ENCODE results near the gene ASPHD2.

Gene ASPHD2

GRCh38 chr22:26445577-26446275, 16.7 kb downstream of the ASPHD2 start:
- no peak overlapping the region for H3K4me3 ChIP-seq (ENCODE audit: control insufficient read depth, low read depth, low read length)
- no peak for DNase-seq (ENCODE audit: low read depth)
- no peak for TF ChIP-seq CTCF (conservative IDR thresholded peaks at IDR 0.05; ENCODE audit: control insufficient read depth, insufficient read depth, low read depth, low read length)

- no peak for TF ChIP-seq CTCF (conservative IDR thresholded peaks at IDR 0.05; ENCODE audit: control insufficient read depth, insufficient read depth, low read depth, low read length)
- no peak for DNase-seq (ENCODE audit: low read depth)
- H3K4me3 ChIP-seq (ENCODE audit: control insufficient read depth, low read depth, low read length), result no peak overlapping the region
Observed at GRCh38 chr22:26446808-26447515, 17.9 kb downstream of the ASPHD2 start.

- TF ChIP-seq CTCF (conservative IDR thresholded peaks at IDR 0.05; ENCODE audit: control insufficient read depth, insufficient read depth, low read depth, low read length), result no peak
- H3K4me3 ChIP-seq (ENCODE audit: control insufficient read depth, low read depth, low read length), result no peak overlapping the region
- no peak for DNase-seq (ENCODE audit: low read depth)
Observed at GRCh38 chr22:26447584-26448329, 18.7 kb downstream of the ASPHD2 start.

GRCh38 chr22:26448334-26448733, 19.3 kb downstream of the ASPHD2 start:
- TF ChIP-seq CTCF (conservative IDR thresholded peaks at IDR 0.05; ENCODE audit: control insufficient read depth, insufficient read depth, low read depth, low read length), result no peak
- no peak for DNase-seq (ENCODE audit: low read depth)
- H3K4me3 ChIP-seq (ENCODE audit: control insufficient read depth, low read depth, low read length), result no peak overlapping the region

- DNase-seq (ENCODE audit: low read depth), result no peak
- no peak overlapping the region for H3K4me3 ChIP-seq (ENCODE audit: control insufficient read depth, low read depth, low read length)
- TF ChIP-seq CTCF (conservative IDR thresholded peaks at IDR 0.05; ENCODE audit: control insufficient read depth, insufficient read depth, low read depth, low read length), result no peak
Observed at GRCh38 chr22:26448941-26449340, 19.9 kb downstream of the ASPHD2 start.

GRCh38 chr22:26450453-26451185, 21.6 kb downstream of the ASPHD2 start:
- no peak for DNase-seq (ENCODE audit: low read depth)
- no peak for TF ChIP-seq CTCF (conservative IDR thresholded peaks at IDR 0.05; ENCODE audit: control insufficient read depth, insufficient read depth, low read depth, low read length)
- no peak overlapping the region for H3K4me3 ChIP-seq (ENCODE audit: control insufficient read depth, low read depth, low read length)
